GM12878 (cell line): ENCODE measurements around the gene TMEM208. TPM values are rescaled to one million over a fixed set of nuclear protein-coding genes. Genes with fewer than 3 reads are reported as not detected.

ENCODE experiments used
- DPF2 ChIP-seq: fragments of 450-650 bp; IDR thresholded peaks from 2 replicates; pipeline ENCODE4 v1.6.1; 2017; ENCODE audit warnings: mild to moderate bottlenecking
- KDM1A ChIP-seq: fragments of 200-600 bp; sonication (generic); IDR thresholded peaks from 2 replicates; pipeline ENCODE4 v1.6.1; 2016; ENCODE audit warnings: borderline replicate concordance
- MYB ChIP-seq: fragments of 150-350 bp; IDR thresholded peaks from 2 replicates; pipeline ENCODE4 v1.6.1; 2014; ENCODE audit warnings: mild to moderate bottlenecking, low read depth, low read length, borderline replicate concordance
- PML ChIP-seq: IDR thresholded peaks from 2 replicates; pipeline ENCODE4 v1.6.1; 2012; ENCODE audit warnings: low read length, inconsistent platforms
- POLR2AphosphoS5 ChIP-seq: IDR thresholded peaks from 2 replicates; pipeline ENCODE4 v1.6.1; 2011; ENCODE audit warnings: mild to moderate bottlenecking, low read length, inconsistent platforms
- SREBF1 ChIP-seq: IDR thresholded peaks from 2 replicates; pipeline ENCODE4 v1.6.1; 2012; ENCODE audit warnings: mild to moderate bottlenecking, low read length
- ZBTB11 ChIP-seq: fragments of 450-650 bp; formaldehyde crosslinking; IDR thresholded peaks from 2 replicates; pipeline ENCODE4 v1.5.0; 2022; ENCODE audit warnings: mild to moderate bottlenecking, missing genetic modification characterization
- ZNF217 ChIP-seq: fragments of 450-650 bp; IDR thresholded peaks from 2 replicates; pipeline ENCODE4 v1.6.1; 2017; ENCODE audit warnings: antibody characterized with exemption, mild to moderate bottlenecking
- ZNF592 ChIP-seq: fragments of 450-650 bp; IDR thresholded peaks from 2 replicates; pipeline ENCODE4 v1.6.1; 2017; ENCODE audit warnings: mild to moderate bottlenecking, moderate library complexity
- polyA plus RNA-seq, 11 experiments: library from polyadenylated mRNA; depleted of rRNA in 4 of 11; unstranded in 6 of 11; stranded (reverse) in 5 of 11; fragments of >200 nt; fragmentation: Nextera tagmentation in 4 of 11; fragmentation: Illumina TruSeq in 1 of 11; extraction: Ambion mirVana in 4 of 11; extraction: Trizol in 1 of 11; gene quantifications; 1 replicate in 1 of 11; 2 replicates in 10 of 11; pipeline versions ENCODE4 v1.2.1 to v1.2.3, GENCODE V29; 2011 to 2016; ENCODE audit warnings: inconsistent platforms in 2 of 11, missing spikeins in 2 of 11, low read depth in 1 of 11
- total RNA-seq, 4 experiments: library from RNA; depleted of rRNA in 3 of 4; stranded (reverse); fragments of >200 nt in 3 of 4; fragmentation: Illumina TruSeq in 1 of 4; extraction: Trizol in 1 of 4; gene quantifications; 2 replicates each; pipeline versions ENCODE4 v1.2.1 to v1.2.3, GENCODE V29; 2013 to 2021

The TMEM208 gene
- total and polyA plus RNA-seq, 10 of the 15 experiments (the other 5 are each of a cell fraction or from before 2014, with no cell fraction given) = 34.1 to 244 (median 54.1) TPM

GRCh38 chr16:67195676-67196075 is 31.3 kb upstream of the TMEM208 start (continued):
- TF ChIP-seq ZBTB11 (CRISPR knock-in tag) = no peak
- no peak for TF ChIP-seq MYB
- TF ChIP-seq SREBF1 = no peak
- no peak for TF ChIP-seq ZNF592
- TF ChIP-seq POLR2AphosphoS5 = no peak
- no peak for TF ChIP-seq PML
- TF ChIP-seq KDM1A = no peak
- no peak for TF ChIP-seq DPF2
- no peak for TF ChIP-seq ZNF217
